HG03103 (cell line): Measurements from ENCODE around the gene SNTN.
"Not testable (repeated sequence)": the region's sequence is repeated elsewhere in the genome, so short reads cannot be mapped to it uniquely, and the experiment has no call there.

Source experiments
- ATAC-seq: cut with Tn5 transposase; IDR thresholded peaks from one replicate; pipeline ENCODE4 v1.9.1; 2021; ENCODE audit warnings: low read depth; ENCODE audit not compliant: unreplicated experiment

SNTN gene

DNA sequence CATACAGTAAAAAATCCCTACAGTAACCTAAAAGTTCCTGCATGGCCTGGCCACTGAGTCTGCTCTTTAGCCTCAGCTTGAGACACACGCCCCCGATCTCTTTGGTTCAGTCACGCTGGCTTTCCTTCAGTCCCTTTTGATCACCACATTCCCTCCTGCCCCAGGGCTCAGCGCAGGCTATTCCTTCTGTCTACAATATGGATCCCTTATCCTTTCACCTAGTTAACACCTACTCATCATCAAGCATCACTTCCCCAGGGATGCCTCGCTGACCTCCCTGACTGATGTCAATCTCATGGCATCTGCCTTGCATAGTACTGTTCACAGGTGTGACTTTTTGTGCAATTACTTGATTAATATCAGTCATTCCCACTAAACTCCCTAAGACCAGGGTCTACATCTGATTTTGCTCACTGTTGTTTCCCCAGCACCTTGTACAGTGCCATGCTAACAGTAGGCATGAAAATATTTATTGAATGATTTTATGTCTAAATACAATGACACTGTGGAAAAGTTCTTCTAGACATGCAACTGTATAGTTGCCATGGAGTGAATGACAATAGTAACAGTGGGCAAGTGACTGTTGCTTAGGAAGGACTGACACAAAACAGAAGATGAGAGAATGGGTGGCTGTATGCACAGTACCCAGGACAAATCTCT is at the start of gene SNTN:
TSS of gene SNTN (plus strand) at position 610 of the 660 bp plus-strand sequence. CDS start at position 623, 13 bp downstream.
- no peak for ATAC-seq

DNA sequence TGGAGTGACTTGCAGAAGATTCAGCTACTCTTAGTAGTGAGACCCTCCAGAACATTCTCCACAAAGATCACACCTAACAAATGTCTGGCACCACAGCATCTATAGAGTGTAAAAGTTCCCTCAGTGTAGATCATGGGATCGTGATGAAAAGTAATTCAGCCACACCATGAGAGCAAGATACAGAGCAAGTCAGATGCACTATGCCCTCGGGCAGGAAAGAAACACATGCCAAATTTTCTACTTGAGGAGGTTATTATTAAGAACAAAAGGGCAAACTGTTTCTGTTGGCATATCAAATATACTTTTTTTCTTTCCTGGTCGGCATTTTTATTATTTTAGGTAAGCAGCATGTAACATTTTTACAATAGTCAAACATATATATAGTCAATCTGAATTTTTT is 44.8 kb upstream of the SNTN start:
- ATAC-seq: no peak

DNA sequence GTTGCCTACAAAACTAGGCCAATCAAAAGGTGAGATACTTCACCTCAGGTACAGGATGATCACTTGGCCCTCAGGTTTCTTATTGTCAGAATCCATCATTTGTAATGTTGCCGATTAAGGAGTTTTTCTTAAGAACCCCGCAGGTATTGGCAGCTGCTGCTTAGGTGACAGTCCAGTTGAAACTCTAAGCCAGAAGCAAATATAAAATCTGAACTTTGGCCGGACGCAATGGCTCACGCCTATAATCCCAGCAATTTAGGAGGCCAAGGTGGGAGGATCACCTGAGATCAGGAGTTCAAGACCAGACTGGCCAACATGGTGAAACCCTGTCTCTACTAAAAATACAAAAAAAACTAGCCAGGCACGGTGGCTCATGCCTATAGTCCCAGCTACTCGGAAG is 43.1 kb upstream of the SNTN start:
- ATAC-seq: no peak

DNA sequence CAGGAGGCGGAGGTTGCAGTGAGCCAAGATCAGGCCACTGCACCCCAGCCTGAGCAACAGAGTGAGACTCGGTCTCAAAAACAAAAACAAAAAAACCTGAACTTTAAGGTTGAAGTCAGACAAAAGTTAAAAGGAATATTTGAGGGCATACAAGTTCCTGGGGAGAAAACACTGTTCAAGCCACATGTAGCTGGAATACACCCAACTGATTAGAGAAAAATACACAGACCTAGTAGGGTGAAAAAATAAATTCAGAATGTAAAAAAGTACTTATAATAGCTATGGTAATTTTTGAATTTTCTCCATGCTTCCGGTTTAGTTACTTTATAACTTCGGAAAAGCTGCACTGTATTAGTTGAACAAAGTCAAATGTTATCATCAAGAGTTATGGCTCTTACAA is 42.6 kb upstream of the SNTN start:
- ATAC-seq: no peak

DNA sequence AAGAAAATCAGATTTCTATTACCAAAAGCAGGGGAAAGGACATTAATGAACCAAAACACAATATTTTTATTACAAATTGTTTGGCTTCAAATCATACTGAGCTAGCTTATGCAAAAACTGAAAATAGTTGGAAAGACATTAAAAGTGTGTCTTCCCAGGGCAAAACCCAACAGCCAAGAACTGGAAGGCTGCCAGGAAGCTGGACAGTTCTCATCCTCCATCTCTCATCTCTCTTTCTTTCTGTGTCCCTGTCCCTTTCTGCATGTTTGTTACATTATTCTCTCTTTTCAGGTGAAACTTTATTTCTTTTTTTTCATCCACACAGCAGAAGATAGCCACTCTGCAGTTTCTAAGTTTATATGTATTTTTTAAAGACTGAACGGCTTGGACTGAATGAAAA is 41.1 kb upstream of the SNTN start:
- no peak for ATAC-seq

DNA sequence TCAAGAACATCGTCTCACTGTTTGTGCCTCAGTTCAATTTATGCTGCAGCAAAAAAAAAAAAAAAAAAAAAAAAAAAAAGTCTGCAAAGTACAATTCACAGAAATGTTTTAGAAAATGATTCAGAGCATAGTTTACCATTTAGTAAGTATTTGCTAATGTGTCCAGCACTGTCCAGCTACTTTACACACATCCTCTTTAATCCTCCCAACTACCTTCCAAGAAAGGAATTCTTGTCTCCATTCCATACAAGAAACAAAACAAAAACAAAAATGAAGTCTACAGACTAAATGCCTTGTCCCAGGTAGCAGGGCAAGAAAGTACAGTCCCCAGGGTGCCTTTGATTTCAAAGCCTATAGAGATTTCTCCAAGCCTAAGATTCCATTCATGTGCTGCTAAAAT is 38.9 kb upstream of the SNTN start:
- ATAC-seq: no peak

DNA sequence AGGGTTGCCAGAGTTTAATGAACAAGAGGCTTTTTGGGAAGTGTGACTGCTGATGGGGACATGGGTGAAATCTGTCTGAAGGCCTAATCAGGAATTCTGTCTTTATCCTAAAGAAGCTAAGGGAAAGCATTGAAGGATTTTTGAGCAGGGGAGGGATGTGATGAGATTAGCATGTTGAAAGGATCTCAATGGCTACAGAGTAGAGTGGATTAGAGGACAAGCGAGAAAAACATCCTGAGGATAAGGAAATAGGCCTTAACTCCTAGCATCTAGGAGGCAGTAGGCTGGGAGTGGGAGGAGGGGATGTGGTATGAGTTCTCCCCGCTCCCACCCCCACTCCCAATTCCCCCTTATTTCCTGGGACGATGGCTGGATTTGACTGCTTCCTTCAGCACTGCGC is 35.1 kb upstream of the SNTN start:
- ATAC-seq: no peak

DNA sequence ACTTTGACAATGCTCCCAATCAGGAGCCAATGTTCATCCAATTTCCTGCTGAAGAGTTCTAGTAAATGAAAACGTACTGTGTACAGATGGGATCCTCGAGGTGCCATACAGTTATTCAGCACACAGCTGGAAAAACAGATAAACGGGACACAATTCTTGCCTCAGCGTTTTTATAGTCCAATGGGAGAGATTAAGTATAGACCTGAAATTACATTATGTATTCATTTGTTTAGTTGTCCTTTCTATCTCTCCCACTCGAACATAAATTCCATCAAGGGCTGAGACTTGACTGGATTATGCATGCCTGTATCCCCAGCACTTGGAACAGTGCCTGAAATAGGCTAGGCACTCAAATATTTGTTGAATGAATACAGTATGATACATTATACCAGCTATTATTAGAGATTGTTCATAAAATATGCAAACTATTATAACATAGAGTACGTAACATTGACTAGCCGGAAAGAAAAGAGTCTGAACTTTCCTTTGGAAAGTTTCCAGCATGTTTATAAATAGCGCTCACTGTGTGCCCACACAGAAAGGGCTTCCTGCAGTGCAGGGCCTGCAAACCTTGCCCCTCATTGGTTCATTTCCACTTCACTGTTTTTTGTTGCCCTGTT is 27.4 kb upstream of the SNTN start:
- ATAC-seq: no peak

DNA sequence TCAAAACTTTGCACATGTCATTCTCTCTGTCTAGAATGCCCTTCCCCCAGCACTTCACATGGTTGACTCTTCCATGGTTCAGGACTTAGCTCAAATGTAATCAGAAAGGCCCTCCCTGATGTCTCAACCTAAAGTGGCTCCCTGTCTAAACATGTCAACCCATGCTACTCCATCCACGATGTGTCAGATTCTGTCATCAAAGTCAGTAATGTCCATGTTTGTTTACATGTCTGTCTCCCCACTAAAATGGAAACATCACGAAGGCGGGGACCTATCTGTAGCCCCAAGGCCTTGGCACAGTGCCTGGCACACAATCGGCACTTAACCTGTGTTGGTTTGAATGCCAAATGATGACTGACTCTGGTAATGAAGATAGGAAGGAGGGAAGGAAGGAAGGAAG is 20.8 kb upstream of the SNTN start:
- no peak for ATAC-seq

DNA sequence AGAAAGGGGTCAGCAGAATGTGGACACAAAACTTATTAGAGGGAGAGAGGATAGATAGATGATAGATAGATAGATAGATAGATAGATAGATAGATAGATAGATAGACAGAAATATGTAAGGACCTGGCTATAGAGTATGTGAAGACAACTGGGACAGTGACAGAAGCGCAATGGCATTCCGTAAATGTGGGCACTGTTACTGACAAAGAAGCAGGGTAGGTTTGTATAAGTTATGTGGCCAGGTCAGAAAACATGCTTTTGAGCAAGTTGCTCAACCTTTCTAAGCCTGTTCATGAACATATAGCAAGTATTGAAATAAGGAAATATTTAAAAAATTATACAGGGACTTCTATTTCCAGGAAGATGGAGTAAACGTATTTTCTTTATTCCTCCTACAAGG is 17.3 kb upstream of the SNTN start:
- no peak for ATAC-seq

DNA sequence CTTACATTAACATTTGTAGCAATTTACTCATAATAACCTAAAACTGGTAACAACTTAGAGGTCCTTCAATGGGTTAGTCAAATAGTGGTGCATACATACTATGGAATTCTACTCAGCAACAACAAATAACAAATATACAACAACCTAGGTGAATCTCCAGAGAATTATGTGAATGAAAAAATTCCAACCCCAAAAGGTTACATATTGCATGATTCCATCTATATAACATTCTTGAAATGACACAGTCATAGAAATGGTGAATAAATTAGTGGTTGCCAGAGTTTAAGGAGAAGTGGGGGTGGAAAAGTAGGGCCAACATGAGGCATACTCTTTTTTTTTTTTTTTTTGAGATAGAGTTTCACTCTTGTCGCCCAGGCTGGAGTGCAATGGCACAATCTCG is 12.7 kb upstream of the SNTN start:
- no peak for ATAC-seq

DNA sequence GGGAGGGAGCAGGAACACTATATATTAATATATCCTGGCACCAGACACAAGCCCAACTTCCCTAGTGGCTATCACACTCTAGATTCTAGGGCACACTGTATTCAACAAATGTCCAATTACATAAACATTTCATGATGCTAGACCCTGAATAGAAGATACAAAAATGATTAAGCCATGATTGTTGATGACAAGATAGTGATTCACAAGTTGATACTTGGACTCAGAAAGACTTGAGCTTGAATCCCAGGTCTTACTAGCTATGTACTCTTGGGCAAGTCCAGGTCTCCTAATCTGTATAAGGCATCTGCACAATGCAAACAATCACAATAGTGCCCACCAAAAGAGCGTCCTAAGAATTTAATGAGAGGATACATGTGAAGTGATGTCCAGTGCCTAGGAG is 10.0 kb upstream of the SNTN start:
- ATAC-seq: no peak

DNA sequence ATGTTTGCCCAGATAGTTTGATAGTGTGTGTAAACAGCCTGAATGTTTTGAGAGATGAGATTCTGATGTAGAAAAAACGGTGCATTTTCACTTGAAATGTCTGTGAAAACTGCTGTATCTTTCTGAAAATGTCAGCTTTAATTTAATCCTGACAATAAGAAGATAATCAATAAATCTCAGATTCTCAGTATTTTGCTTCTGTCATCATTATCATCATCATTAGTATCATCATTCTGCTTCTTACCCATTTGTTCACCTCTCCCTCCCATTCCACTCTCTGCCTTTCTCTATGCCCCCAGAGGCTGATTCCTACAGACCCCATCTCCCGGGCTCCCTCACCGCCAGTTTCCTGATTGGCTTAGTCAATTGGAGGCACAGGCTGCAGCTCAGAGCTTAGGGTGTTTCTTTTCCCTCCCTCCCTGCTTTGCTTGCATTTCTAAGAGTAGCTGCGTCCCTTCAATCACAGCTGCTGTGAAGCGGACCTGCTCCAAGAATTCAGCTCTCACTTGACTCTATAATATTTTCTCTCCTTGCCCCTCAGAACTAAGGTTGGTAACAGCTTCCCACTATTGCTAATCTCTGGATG is 8.2 kb upstream of the SNTN start:
- no peak for ATAC-seq

DNA sequence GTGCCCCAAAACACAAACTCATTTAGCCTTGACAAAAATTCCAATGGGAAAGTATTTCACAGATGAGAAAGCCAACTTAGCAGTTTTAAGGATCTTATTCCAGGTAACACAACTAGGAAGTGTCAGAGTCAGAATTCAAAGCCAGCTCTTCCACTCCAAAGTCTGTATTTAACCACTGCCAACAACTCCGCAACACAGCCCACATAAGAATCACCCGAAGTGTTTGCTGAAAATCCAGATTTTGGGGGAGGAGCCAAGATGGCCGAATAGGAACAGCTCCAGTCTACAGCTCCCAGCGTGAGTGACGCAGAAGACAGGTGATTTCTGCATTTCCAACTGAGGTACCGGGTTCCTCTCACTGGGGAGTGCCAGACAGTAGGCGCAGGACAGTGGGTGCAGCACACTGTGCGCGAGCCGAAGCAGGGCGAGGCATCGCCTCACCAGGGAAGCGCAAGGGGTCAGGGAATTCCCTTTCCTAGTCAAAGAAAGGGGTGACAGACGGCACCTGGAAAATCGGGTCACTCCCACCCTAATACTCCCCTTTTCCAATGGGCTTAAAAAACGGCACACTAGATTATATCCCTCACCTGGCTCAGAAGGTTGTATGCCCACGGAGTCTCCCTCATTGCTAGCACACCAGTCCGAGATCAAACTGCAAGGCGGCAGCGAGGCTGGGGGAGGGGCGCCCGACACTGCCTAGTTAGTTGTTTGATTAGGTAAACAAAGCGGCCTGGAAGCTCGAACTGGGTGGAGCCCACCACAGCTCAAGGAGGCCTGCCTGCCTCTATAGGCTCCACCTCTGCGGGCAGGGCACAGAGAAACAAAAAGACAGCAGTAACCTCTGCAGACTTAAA is 7.3 kb upstream of the SNTN start:
- not testable (repeated sequence) for ATAC-seq

DNA sequence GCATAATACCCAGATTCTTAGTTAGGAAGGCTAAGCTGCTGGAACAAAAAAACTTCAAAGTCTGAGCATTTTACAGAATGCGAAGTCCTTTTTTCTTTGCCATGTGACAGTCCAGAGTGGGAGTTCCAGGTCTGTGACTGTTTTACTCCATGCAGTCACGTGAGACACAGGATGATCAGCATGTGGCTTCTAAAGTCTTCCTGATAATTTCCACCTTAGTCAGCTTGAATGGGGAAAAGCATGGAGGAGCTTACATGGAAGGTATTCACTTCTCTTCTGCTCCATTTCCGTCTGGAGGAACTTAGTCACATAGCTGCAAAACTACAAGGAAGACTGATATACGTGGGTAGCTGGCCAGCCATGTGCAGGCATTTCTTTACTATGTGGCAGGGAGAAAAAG is 1.7 kb downstream of the SNTN start:
- ATAC-seq: no peak

DNA sequence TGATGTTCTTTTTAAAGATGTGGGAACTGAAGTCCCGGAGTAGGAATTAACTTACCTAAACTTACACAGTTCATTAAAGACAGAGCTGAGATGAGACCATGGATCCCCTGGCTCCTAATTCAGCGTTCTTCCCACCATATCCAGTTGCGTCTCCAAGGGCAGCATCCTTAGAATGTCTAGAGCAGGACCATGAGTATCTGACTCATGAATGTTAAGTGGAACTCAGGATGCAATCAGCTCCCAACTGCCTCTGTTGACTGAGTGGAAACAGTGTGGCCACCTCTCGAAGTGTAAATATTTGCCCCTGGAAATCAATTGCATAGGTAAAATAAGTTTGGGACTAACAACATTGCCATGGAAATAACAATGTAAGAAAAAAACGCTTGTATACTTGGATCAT is 2.5 kb downstream of the SNTN start:
- ATAC-seq: no peak

DNA sequence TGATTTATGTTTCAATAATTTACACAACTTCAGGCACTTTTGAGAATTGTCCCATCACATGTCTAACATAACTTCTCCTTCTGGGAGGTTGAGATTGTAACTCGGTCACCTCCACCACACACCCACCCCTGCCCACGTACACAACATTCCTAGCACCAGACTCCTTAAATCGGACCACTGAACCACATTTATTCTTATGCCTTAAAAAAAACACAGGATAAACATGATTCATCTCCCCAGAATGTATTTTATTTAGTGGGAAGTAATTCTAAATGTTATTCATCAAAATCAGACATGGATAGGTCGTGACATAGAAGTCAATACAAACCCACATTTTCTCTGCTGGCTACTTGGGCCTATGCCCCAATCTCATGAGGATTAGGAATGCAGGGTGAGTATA is 3.0 kb downstream of the SNTN start:
- ATAC-seq: no peak

DNA sequence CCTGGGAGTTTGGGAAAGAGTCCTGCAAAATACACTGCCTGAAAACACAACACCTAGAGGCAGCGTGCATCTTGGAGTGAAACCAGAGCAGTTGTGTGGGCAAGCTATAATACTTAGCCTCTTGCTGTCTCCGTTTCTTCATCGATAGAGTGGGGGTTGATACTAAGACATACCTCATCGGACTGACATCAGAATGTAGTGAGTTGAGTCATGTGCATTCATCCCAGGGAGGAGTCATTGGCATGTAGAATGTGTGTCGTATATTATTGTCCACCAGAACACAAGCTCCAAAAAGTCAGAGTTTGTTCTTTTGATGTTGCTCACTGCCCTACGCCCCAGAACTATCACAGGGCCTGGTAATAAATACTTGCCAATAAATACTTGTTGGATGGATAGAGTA is 4.3 kb downstream of the SNTN start:
- no peak for ATAC-seq

DNA sequence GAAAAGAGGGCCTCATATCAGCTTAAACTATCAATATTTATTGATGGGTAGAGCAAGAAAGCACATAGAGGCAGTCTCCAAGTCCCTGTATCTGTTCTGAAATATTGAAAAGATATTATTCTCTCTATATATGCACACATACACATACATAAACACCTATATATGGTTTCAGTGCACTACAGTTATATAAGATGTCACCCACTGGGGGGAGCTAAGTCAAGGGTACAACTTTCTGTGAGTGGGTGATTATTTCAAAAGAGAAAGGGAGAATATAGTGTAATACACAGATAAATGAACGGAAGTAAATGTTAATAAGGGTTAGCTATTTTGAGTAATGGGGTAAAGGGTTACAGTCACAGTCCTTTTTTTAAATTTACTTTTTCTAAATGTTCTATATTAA is 8.8 kb downstream of the SNTN start:
- no peak for ATAC-seq

DNA sequence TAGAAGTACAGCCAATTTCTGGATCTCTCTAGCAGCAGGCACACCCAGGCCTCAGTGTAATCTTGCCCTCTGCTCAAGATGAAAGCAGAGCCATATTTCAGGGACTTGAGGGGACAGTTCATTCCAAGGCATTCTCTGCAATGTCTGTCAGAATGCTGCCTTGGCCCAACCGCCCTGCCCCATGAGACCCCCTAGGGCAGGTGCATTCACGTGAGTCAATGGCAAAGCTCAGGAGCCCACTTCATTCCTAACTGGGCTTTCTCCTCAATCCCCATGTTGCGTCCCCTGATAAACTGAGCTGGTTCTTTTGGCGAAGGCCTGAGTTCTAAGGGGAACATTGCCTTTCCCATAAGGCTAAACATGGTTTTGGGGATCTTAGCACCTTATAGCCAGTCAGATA is 9.5 kb downstream of the SNTN start:
- ATAC-seq: no peak

DNA sequence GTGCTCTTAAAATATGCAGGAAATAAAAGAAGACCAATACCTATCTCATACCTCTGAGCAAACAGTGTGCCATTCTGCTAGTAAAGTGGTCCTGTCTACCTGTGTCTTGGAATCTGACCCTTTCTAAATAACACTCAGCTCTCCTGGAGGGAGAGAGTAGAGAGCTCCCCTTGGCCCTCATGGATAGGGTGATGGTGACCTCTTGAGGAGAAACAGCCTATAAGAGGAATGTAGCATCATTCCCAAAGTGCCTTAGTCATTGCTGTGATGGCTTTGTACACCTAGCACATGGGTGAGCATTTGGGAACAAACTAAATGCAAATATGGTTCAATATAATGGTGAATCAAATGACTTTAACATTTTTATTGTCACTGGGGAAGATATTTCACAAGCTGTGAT is 10.0 kb downstream of the SNTN start:
- ATAC-seq: no peak
